K562 (cell line): ENCODE data around the gene DGKA. TPM values are rescaled to one million over a fixed set of nuclear protein-coding genes. Genes with fewer than 3 reads are reported as not detected.

Experiments used
- ATAC-seq: fragments of 200-7000 bp; cut with Tn5 transposase; 3 replicates; pipeline ENCODE4 v1.9.1; 2020; ENCODE audit warnings: moderate library complexity
- BruUV-seq: library from RNA; stranded (reverse); fragments of 400-500 nt; replicated peaks from 2 replicates; lab custom pipeline; 2021; lab: Mats Ljungman, UMichigan
- CTCF ChIA-PET: fragments of 300-600 bp; formaldehyde crosslinking; extraction: SDS; loops from one replicate; lab custom pipeline; 2021; ENCODE audit warnings: low intra/inter-chr PET ratio; lab: Yijun Ruan, JAX
- POLR2A ChIA-PET: fragments of 300-600, 350-650 bp; sonication (Branson Sonifier 250); formaldehyde crosslinking; extraction: SDS; loops from one replicate; lab custom pipeline; 2021; ENCODE audit warnings: antibody characterized with exemption, inconsistent platforms; lab: Yijun Ruan, JAX
- DNase-seq, 4 experiments: peaks; one replicate each; pipeline versions ENCODE4 v3.0.0 to v3.0.0-alpha.2; 2011 to 2018; ENCODE audit warnings: low spot score in 3 of 4, mixed read lengths in 3 of 4; ENCODE audit errors: extremely low read depth in 1 of 4
- FAIRE-seq: peaks from 2 replicates; lab custom pipeline; 2011; peaks lifted over from hg19 to GRCh38; lab: Jason Lieb, UNC
- H2AFZ ChIP-seq: 2 replicates; pipeline ENCODE4 v1.6.0; 2011; ENCODE audit warnings: low read depth, low read length, control low read depth, inconsistent platforms
- H3K27ac ChIP-seq: fragments of 200-600 bp; 3 replicates; pipeline ENCODE4 v1.8.0; 2011; ENCODE audit warnings: low read depth, mild to moderate bottlenecking, control low read depth, inconsistent platforms, low read length, moderate library complexity, mixed read lengths; ENCODE audit errors: extremely low read depth
- H3K27me3 ChIP-seq, 2 experiments: fragments of 300-600 bp in 1 of 2; 2 replicates in 1 of 2; 3 replicates in 1 of 2; pipeline versions ENCODE4 v1.6.0 to v1.8.0; 2011; ENCODE audit warnings: inconsistent platforms in 2 of 2, low read length in 2 of 2, mild to moderate bottlenecking in 1 of 2, mixed read lengths in 1 of 2, moderate library complexity in 1 of 2; ENCODE audit not compliant: control insufficient read depth in 2 of 2, insufficient read depth in 2 of 2
- H3K36me3 ChIP-seq: fragments of 300-600 bp; 3 replicates; pipeline ENCODE4 v1.8.0; 2011; ENCODE audit warnings: mild to moderate bottlenecking, low read length, inconsistent platforms; ENCODE audit not compliant: control insufficient read depth, insufficient read depth
- H3K4me1 ChIP-seq, 2 experiments: fragments of 200-600 bp in 1 of 2; replicated peaks in 1 of 2; 2 replicates in 1 of 2; 3 replicates in 1 of 2; pipeline versions ENCODE4 v1.5.1 to v1.8.0; 2011; ENCODE audit warnings: inconsistent platforms in 2 of 2, low read length in 2 of 2, mild to moderate bottlenecking in 1 of 2, mixed read lengths in 1 of 2, moderate library complexity in 1 of 2; ENCODE audit not compliant: control insufficient read depth in 2 of 2, insufficient read depth in 2 of 2
- H3K4me2 ChIP-seq: 2 replicates; pipeline ENCODE4 v1.6.1; 2011; ENCODE audit warnings: low read length, control low read depth, inconsistent platforms, mixed read lengths; ENCODE audit not compliant: insufficient read depth
- H3K4me3 ChIP-seq: fragments of 200-600 bp; sonication (generic), shearing (Covaris generic); 2 replicates; pipeline ENCODE4 v1.5.1; 2016; ENCODE audit warnings: control low read depth, inconsistent platforms
- H3K79me2 ChIP-seq: fragments of 200-600 bp; 3 replicates; pipeline ENCODE4 v1.8.0; 2011; ENCODE audit warnings: low read length, inconsistent platforms; ENCODE audit not compliant: control insufficient read depth, insufficient read depth
- H3K9ac ChIP-seq, 2 experiments: 2 replicates each; pipeline versions ENCODE4 v1.6.0 to v1.6.1; 2011; ENCODE audit warnings: low read depth in 2 of 2, low read length in 2 of 2, control low read depth in 1 of 2, inconsistent platforms in 1 of 2, mild to moderate bottlenecking in 1 of 2, mixed read lengths in 1 of 2; ENCODE audit not compliant: insufficient read depth in 1 of 2
- H3K9me1 ChIP-seq: one replicate; pipeline ENCODE4 v1.6.0; 2011; ENCODE audit warnings: inconsistent platforms, mild to moderate bottlenecking, low read length, moderate library complexity; ENCODE audit not compliant: control insufficient read depth, insufficient read depth
- H3K9me3 ChIP-seq: replicated peaks from 2 replicates; pipeline ENCODE4 v1.5.1; 2011; ENCODE audit warnings: low read depth, low read length, inconsistent platforms; ENCODE audit not compliant: control insufficient read depth, insufficient read depth
- H4K20me1 ChIP-seq: replicated peaks from 2 replicates; pipeline ENCODE4 v1.6.1; 2011; ENCODE audit warnings: low read length, inconsistent platforms, mixed read lengths; ENCODE audit not compliant: control insufficient read depth, insufficient read depth
- ARHGAP35 ChIP-seq: fragments of 450-650 bp; IDR thresholded peaks from 2 replicates; pipeline ENCODE4 v1.6.1; 2018; ENCODE audit not compliant: partially characterized antibody
- ARID1B ChIP-seq: fragments of 450-650 bp; IDR thresholded peaks from 2 replicates; pipeline ENCODE4 v1.6.1; 2016; ENCODE audit warnings: antibody characterized with exemption, mild to moderate bottlenecking, inconsistent platforms
- BCOR ChIP-seq: fragments of 450-650 bp; IDR thresholded peaks from 2 replicates; pipeline ENCODE4 v1.6.1; 2016
- CEBPG ChIP-seq, 3 experiments: fragments of 200-800 bp in 1 of 3; sonication (Bioruptor generic) in 1 of 3; sonication (generic) in 1 of 3; formaldehyde crosslinking in 1 of 3; IDR thresholded peaks in 2 of 3; conservative IDR thresholded peaks in 1 of 3; 2 replicates each; pipeline versions ENCODE4 v1.6.1 to v1.8.0; 2016 to 2022; ENCODE audit warnings: missing compliant biosample characterization in 2 of 3, missing genetic modification characterization in 2 of 3, mild to moderate bottlenecking in 1 of 3, missing genetic modification reagents in 1 of 3
- FUS ChIP-seq: fragments of 200-400 bp; formaldehyde crosslinking; optimal IDR thresholded peaks from 2 replicates; pipeline ENCODE3; 2017; ENCODE audit warnings: low read depth, low read length
- GATAD2A ChIP-seq: fragments of 450-650 bp; IDR thresholded peaks from 2 replicates; pipeline ENCODE4 v1.6.1; 2017
- HCFC1 ChIP-seq: IDR thresholded peaks from 2 replicates; pipeline ENCODE4 v1.6.1; 2012; ENCODE audit warnings: low read depth, low read length, improper control_type of control experiment
- HDAC1 ChIP-seq, 2 experiments: fragments of 450-650 bp; IDR thresholded peaks; 2 replicates each; pipeline ENCODE4 v1.6.1; 2016 to 2017; ENCODE audit warnings: inconsistent platforms in 1 of 2, mild to moderate bottlenecking in 1 of 2, moderate library complexity in 1 of 2
- HDGF ChIP-seq: fragments of 450-650 bp; IDR thresholded peaks from 2 replicates; pipeline ENCODE4 v1.6.1; 2016
- HLTF ChIP-seq: fragments of 450-650 bp; IDR thresholded peaks from 2 replicates; pipeline ENCODE4 v1.6.1; 2016
- KLF1 ChIP-seq: fragments of 450-650 bp; IDR thresholded peaks from 2 replicates; pipeline ENCODE4 v1.6.1; 2016; ENCODE audit warnings: missing genetic modification characterization, missing compliant biosample characterization
- PHF8 ChIP-seq: fragments of 200-600 bp; sonication (generic); IDR thresholded peaks from 2 replicates; pipeline ENCODE4 v1.6.1; 2012; ENCODE audit warnings: mixed run types, mild to moderate bottlenecking, inconsistent platforms, low read length, moderate library complexity, borderline replicate concordance
- SP1 ChIP-seq: sonication (generic); formaldehyde crosslinking; IDR thresholded peaks from 2 replicates; pipeline ENCODE4 v1.8.1; 2022; ENCODE audit warnings: mild to moderate bottlenecking, missing genetic modification reagents
- SRF ChIP-seq, 2 experiments: fragments of 250-450, 450-650 bp in 1 of 2; sonication (Bioruptor Pico) in 1 of 2; sonication (generic) in 1 of 2; formaldehyde crosslinking; IDR thresholded peaks; 2 replicates each; pipeline versions ENCODE4 v1.5.0 to v1.5.1; 2020 to 2022; ENCODE audit warnings: mild to moderate bottlenecking in 1 of 2, missing genetic modification reagents in 1 of 2
- SUPT5H ChIP-seq: fragments of 450-650 bp; IDR thresholded peaks from 2 replicates; pipeline ENCODE4 v1.6.1; 2016
- UBTF ChIP-seq, 2 experiments: IDR thresholded peaks; 2 replicates each; pipeline ENCODE4 v1.6.1; 2012; ENCODE audit warnings: improper control_type of control experiment in 2 of 2, low read depth in 2 of 2, low read length in 2 of 2, borderline replicate concordance in 1 of 2
- ZBTB17 ChIP-seq: fragments of 450-650 bp; formaldehyde crosslinking; IDR thresholded peaks from 2 replicates; pipeline ENCODE4 v1.4.0; 2020; ENCODE audit warnings: mild to moderate bottlenecking
- ZBTB5 ChIP-seq: fragments of 450-650 bp; IDR thresholded peaks from 2 replicates; pipeline ENCODE4 v1.6.1; 2017; ENCODE audit warnings: antibody characterized with exemption
- ZFX ChIP-seq: sonication (generic); formaldehyde crosslinking; IDR thresholded peaks from 2 replicates; pipeline ENCODE4 v1.8.0; 2022; ENCODE audit warnings: mild to moderate bottlenecking, missing genetic modification reagents, moderate library complexity
- WGBS: fragments of 100-300 bp; shearing (Covaris generic); methylation state at CpG from one replicate; pipeline ENCODE4 v1.1.6; 2016; ENCODE audit warnings: low coverage, mixed read lengths; ENCODE audit not compliant: insufficient coverage; ENCODE audit errors: missing lambda C conversion rate; 5-methylcytosine and 5-hydroxymethylcytosine counted together
- in situ Hi-C: fragments of 300-500 bp; cut with MboI; formaldehyde crosslinking; loops from 4 replicates; pipeline ENCODE4 v1.15.0; 2018; ENCODE audit warnings: inconsistent platforms, mixed read lengths
- intact Hi-C: fragments of 100-400 bp; cut with micrococcal nuclease; formaldehyde crosslinking; loops from 2 replicates; pipeline ENCODE4 v1.14.2; 2022
- polyA plus RNA-seq, 8 experiments: library from polyadenylated mRNA; depleted of rRNA in 4 of 8; stranded (reverse) in 5 of 8; unstranded in 3 of 8; fragments of >200 nt; fragmentation: Nextera tagmentation in 2 of 8; fragmentation: Illumina TruSeq in 1 of 8; extraction: Ambion mirVana in 2 of 8; extraction: Trizol in 1 of 8; gene quantifications; 2 replicates each; pipeline versions ENCODE4 v1.2.1 to v1.2.3, GENCODE V29; 2011 to 2014; ENCODE audit warnings: inconsistent platforms in 1 of 8, missing spikeins in 1 of 8
- total RNA-seq, 7 experiments: library from RNA; depleted of rRNA in 6 of 7; stranded (reverse); fragments of >200 nt in 6 of 7; fragmentation: Illumina TruSeq in 2 of 7; extraction: Trizol in 2 of 7; gene quantifications; 2 replicates each; pipeline versions ENCODE4 v1.2.1 to v1.2.3, GENCODE V29; 2011 to 2021; ENCODE audit warnings: low replicate concordance in 1 of 7

DGKA gene
- total and polyA plus RNA-seq, 9 of the 15 experiments (the other 6 are each of a cell fraction or from before 2014, with no cell fraction given) = 3.4 to 12.4 (median 6.2) TPM

GRCh38 chr12:55974308-55974730, 43.4 kb downstream of the DGKA start:
- Histone ChIP-seq H3K27ac (peak overlapping the region; percentile 63), H3K9me1 (no peaks in the 10 kb centered on the region), H3K4me2 (peak overlapping the region; percentile 85), H3K9ac (peak overlapping the region; percentile 80 to 92), H2AFZ (peak overlapping the region; percentile 50), H3K9me3 (no peaks in the 10 kb centered on the region), H3K4me1 (peaks cover 14 to 21% of the 10 kb centered on the region in 2 experiments), H3K79me2 (peaks cover 46% of the 10 kb centered on the region), H3K27me3 (no peaks in the 10 kb centered on the region), H4K20me1 (no peaks in the 10 kb centered on the region; the same call in 1 of the 2 replicates), H3K4me3 (peak overlapping the region; percentile 68), H3K36me3 (peaks cover 48% of the 10 kb centered on the region)
- ChIA-PET CTCF (interaction anchor here (0.6 kb wide), 1 partner anchor 41 kb away, joined by 3 read pairs; no protein-coding TSS in a partner anchor), POLR2A (interaction anchor here (0.6 to 2.5 kb wide), 30 partner anchors 10 to 1956 kb away, joined by 3 to 49 read pairs (median 4); partner anchors contain the start of genes DNAJC14, IKZF4, ORMDL2 and PYM1)
- no TSS peak for BruUV-seq
- intact Hi-C loops = loop anchor here (5.0 kb wide), 1 partner anchor 47 kb away; the partner anchor contains the start of gene PYM1
- DNase-seq (peak in 3 of 4 experiments; percentile 64 to 67 (median 65)), ATAC-seq (peak; percentile 68), FAIRE-seq (peak; percentile 65)
- in situ Hi-C loops = no loop called here
- 2% methylated on average over 10 of the region's 15 CpGs for WGBS
- TF ChIP-seq SUPT5H (peak; percentile 61; the same call in 1 of the 2 replicates), PHF8 (peak; percentile 22; the same call in 1 of the 2 replicates), ARID1B (peak; percentile 59), HDAC1 (IDR thresholded peaks at IDR 0.05) (peak; percentile 15 to 69; a peak in 2 of 4 replicates), ZBTB17 (CRISPR knock-in tag) (peak; percentile 14; the same call in 1 of the 2 replicates), GATAD2A (0 out of 2 replicates have a peak, but pooled peaks have one; percentile 29), FUS (no peak), UBTF (IDR thresholded peaks at IDR 0.05; ENCODE audit: borderline replicate concordance in 1 of 2, low read depth in 2 of 2, low read length in 2 of 2) (0 out of 4 replicates have a peak, but pooled peaks of 1 of the 2 experiments have one; percentile 62), CEBPG (CRISPR knock-in tag; IDR thresholded peaks at IDR 0.05) (0 out of 2 replicates have a peak, but pooled peaks have one; percentile 41), CEBPG (tag; conservative IDR thresholded peaks at IDR 0.05 in 1 of 2, IDR thresholded peaks at IDR 0.05 in 1 of 2) (no peak), ZFX (CRISPR knock-in tag) (peak; percentile 93), BCOR (0 out of 2 replicates have a peak, but pooled peaks have one; percentile 25), SP1 (no peak), ARHGAP35 (no peak), SRF (CRISPR knock-in tag; IDR thresholded peaks at IDR 0.05) (0 out of 4 replicates have a peak, but pooled peaks of 1 of the 2 experiments have one; percentile 40), ZBTB5 (no peak), HCFC1 (no peak), KLF1 (tag) (peak; percentile 61; the same call in 1 of the 2 replicates), HLTF (peak; percentile 30; the same call in 1 of the 2 replicates), HDGF (0 out of 2 replicates have a peak, but pooled peaks have one; percentile 36)
